Bronchial epithelial cell (primary cell): ENCODE results near the gene GNB1L. TPM values are rescaled to one million over a fixed set of nuclear protein-coding genes. Genes with fewer than 3 reads are reported as not detected.
"Not testable (repeated sequence)": the region's sequence is repeated elsewhere in the genome, so short reads cannot be mapped to it uniquely, and the experiment has no call there.

ENCODE experiments used
- DNase-seq: peaks from one replicate; pipeline ENCODE4 v3.0.0-alpha.2; 2010; ENCODE audit warnings: low read depth
- FAIRE-seq: peaks from 2 replicates; lab custom pipeline; 2011; peaks lifted over from hg19 to GRCh38; lab: Jason Lieb, UNC
- H3K27me3 ChIP-seq: 2 replicates; pipeline ENCODE4 v1.5.1; 2011; ENCODE audit warnings: low read length; ENCODE audit not compliant: control insufficient read depth, insufficient read depth
- H3K36me3 ChIP-seq: 2 replicates; pipeline ENCODE4 v1.5.1; 2011; ENCODE audit warnings: low read length; ENCODE audit not compliant: control insufficient read depth, insufficient read depth
- H3K4me3 ChIP-seq: 2 replicates; pipeline ENCODE4 v1.5.1; 2011; ENCODE audit warnings: mild to moderate bottlenecking, low read depth, low read length, control low read depth
- CTCF ChIP-seq: IDR thresholded peaks from 2 replicates; pipeline ENCODE4 v1.5.1; 2011; ENCODE audit warnings: mild to moderate bottlenecking, moderate library complexity, low read length, control low read depth, inconsistent platforms; ENCODE audit not compliant: insufficient read depth, severe bottlenecking
- total RNA-seq: library from RNA; depleted of rRNA; stranded (reverse); fragments of >200 nt; gene quantifications from 2 replicates; pipeline ENCODE4 v1.2.1, GENCODE V29; 2014

The GNB1L gene
- total RNA-seq, 1 donor from 2014 or later: 7.6 TPM

GRCh38 chr22:19840955-19841640 is 13.6 kb downstream of the GNB1L start:
- FAIRE-seq (no peak), DNase-seq (no peak)

GRCh38 chr22:19840059-19840458 is 14.6 kb downstream of the GNB1L start:
- TF ChIP-seq CTCF: no peak
- Histone ChIP-seq H3K36me3 (no peaks in the 10 kb centered on the region), H3K4me3 (no peak overlapping the region), H3K27me3 (no peaks in the 10 kb centered on the region)
- FAIRE-seq: no peak
- no peak for DNase-seq

More at GRCh38 chr22:19840955-19841640, 13.6 kb downstream of the GNB1L start:
- H3K36me3 ChIP-seq: no peaks in the 10 kb centered on the region
- no peaks in the 10 kb centered on the region for H3K27me3 ChIP-seq
- H3K4me3 ChIP-seq: no peak overlapping the region
- TF ChIP-seq CTCF: no peak

GRCh38 chr22:19837915-19838314 is 16.8 kb downstream of the GNB1L start:
- Histone ChIP-seq H3K4me3 (no peak overlapping the region), H3K36me3 (no peaks in the 10 kb centered on the region), H3K27me3 (no peaks in the 10 kb centered on the region)
- peak; percentile 28 for FAIRE-seq
- no peak for TF ChIP-seq CTCF
- no peak for DNase-seq

GRCh38 chr22:19836512-19836911 is 18.2 kb downstream of the GNB1L start:
- FAIRE-seq (no peak), DNase-seq (no peak)
- TF ChIP-seq CTCF: no peak
- Histone ChIP-seq H3K4me3 (no peak overlapping the region), H3K27me3 (no peaks in the 10 kb centered on the region), H3K36me3 (no peaks in the 10 kb centered on the region)

- FAIRE-seq (no peak), DNase-seq (no peak)
- Histone ChIP-seq H3K36me3 (no peaks in the 10 kb centered on the region), H3K27me3 (no peaks in the 10 kb centered on the region), H3K4me3 (no peak overlapping the region)
- no peak for TF ChIP-seq CTCF
These were observed 20.1 kb downstream of the GNB1L start for GRCh38 chr22:19834599-19834998.

GRCh38 chr22:19833327-19833726 is 21.3 kb downstream of the GNB1L start:
- FAIRE-seq, H3K4me3 ChIP-seq, H3K36me3 ChIP-seq, H3K27me3 ChIP-seq, DNase-seq: not testable (repeated sequence)
